ENCODE measurements around the gene HIBCH. TPM values are rescaled to one million over a fixed set of nuclear protein-coding genes. Genes with fewer than 3 reads are reported as not detected.
"Not testable (repeated sequence)": the region's sequence is repeated elsewhere in the genome, so short reads cannot be mapped to it uniquely, and the experiment has no call there.

HIBCH gene
- polyA plus RNA-seq, 1 donor = 30.8 TPM

- no peak for DNase-seq (ENCODE audit: low read depth)
Measured at GRCh38 chr2:190235551-190236075, 84.0 kb downstream of the HIBCH start.

DNA sequence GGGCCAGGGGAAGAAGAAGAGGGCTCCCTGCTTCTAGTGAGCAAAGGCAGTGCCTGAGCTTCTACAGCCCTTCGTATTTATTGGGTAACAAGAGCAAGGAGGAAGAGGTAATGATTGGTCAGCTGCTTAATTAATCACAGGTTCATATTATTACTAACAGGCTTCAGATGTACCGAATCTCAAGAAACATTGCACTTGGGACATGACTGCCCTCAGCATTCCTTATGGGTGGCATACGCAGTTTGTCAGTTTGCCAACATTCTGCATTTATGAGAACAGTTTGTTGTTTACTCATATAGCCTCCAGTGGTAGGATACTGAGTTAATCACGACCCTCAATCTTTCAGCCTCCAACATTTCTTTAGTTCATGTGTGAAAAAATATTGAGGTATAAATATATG, 84.5 kb downstream of the HIBCH start:
- DNase-seq (ENCODE audit: low read depth) = no peak

GRCh38 chr2:190223989-190224388, 95.6 kb downstream of the HIBCH start:
- DNase-seq (ENCODE audit: low read depth) = not testable (repeated sequence)

DNA sequence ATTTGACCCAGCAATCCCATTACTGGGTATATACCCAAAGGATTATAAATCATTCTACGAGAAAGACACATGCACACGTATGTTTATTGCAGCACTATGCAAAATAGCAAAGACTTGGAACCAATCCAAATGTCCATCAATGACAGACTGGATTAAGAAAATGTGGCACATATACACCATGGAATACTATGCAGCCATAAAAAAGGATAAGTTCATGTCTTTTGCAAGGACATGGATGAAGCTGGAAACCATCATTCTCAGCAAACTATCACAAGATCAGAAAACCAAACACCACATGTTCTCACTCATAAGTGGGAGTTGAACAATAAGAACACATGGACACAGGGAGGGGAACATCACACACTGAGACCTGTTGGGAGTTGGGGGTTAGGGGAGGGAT, 96.9 kb downstream of the HIBCH start:
- not testable (repeated sequence) for DNase-seq (ENCODE audit: low read depth)

DNA sequence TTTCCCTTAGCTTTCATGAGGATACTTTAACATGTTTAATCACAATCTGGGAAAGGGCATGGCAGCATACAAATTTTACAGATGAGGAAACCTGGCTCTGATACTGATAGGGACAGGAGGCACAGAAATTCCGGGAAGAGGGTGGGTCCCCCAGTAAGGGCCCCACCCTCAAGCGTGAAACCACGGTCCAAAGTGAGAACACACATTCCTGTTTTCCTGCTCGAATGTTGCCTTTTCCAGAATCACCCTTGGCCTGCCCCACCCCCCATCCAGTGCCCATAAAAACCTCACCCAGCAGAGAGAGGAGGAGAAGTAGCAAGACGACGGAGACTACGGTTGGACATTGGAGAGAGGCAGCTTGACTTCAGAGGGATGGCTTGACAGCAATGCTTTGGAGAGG, 98.2 kb downstream of the HIBCH start:
- DNase-seq (ENCODE audit: low read depth) = no peak

DNA sequence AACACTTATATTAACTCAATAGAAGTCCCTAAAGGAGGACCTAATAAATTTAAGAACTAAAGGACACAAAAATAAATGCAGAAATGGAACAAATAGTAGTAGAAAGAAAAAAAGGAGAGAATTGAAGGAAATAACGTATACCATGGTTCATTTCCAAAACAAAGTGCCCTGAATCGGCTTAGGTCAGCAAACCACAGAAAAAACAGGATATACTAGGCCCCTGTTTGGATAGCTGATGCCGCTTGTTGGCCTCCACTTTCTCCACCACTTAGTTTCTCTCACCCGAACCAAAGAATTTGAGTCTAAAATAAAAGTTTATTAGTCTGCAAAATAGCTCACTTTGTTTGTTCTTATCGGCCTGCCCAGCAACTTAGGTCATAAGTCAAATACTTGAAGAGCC, 100.4 kb downstream of the HIBCH start:
- DNase-seq (ENCODE audit: low read depth) = no peak

GRCh38 chr2:190217616-190218015, 102.0 kb downstream of the HIBCH start:
- no peak for DNase-seq (ENCODE audit: low read depth)

- DNase-seq (ENCODE audit: low read depth) = no peak
Measured at GRCh38 chr2:190216829-190217228, 102.8 kb downstream of the HIBCH start.

DNA sequence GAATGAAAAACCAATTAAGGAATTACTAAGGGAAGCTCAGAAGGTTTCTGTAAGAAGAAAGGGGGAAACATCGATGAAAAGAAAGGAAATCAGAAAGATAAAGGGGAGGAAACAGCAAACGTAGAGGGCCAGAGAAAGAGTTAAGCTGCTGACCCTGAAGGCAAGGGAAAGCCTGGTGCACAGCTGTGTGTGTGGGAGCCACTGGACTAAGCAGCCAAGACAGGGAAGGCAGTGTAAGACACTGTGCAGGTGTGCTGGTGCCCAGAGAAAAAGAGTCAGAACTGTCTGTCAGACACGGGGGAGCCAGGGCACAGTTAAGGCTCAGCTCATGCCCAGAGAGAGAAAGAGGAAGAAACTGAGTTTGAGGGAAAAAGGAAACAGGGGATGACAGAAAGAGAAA, 104.0 kb downstream of the HIBCH start:
- DNase-seq (ENCODE audit: low read depth) = no peak

DNA sequence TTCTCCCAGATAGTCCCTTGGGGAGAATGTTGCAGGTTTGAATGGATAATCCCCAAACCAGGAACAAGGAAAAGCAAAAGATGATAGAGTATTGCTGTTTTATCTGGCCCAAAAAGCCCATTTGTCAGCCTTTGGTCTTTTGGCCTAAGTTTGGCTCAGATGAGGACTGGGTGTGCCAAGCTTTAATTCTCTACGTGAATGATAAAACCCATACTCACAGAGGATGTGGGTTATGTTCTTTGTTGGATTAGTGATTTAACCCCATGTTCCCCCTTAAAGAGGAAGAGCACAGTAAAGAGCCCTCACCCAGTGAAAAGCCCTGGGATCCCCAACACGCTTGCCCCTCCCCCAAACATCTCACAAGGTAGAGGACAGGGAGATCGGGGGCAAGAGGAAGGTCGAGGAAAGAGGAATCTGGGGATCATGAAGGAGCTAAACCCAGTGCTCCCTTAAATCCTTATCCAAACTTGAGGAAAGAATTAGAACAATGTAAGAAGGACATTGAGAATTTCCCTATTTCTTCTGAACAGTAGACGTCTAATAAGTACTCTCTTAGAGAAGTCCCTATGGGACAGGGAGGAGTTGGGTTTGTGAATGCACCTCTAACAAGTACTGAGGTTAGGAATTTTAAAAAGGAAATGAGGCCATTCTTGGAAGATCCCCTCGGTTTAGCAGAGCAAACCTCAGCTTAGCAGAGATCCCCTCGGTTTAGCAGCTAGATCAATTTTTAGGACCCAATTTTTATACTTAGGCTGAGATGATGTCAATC, 105.0 kb downstream of the HIBCH start:
- DNase-seq (ENCODE audit: low read depth) = no peak

- DNase-seq (ENCODE audit: low read depth) = no peak
Measured at GRCh38 chr2:190213441-190214335, 105.9 kb downstream of the HIBCH start.

GRCh38 chr2:190210471-190210870, 109.2 kb downstream of the HIBCH start:
- no peak for DNase-seq (ENCODE audit: low read depth)

DNA sequence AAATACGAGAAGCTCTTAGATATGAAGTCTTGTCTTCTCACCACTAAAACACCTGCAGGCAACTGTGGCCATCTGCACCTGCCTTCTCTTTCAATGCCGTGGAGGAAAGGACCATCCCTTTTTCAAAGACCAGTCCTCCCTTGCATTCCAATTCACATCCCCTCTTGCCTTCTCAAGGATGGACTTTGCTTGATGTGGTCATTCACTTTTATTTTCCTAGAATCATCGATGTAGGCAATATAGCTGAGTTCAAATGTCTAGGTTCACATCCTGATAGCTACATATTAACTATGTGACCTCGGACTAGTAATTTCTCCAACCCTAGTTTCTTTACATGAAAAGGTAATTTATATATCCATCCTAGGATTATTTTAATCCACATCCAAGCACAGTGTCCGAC, 110.1 kb downstream of the HIBCH start:
- no peak for DNase-seq (ENCODE audit: low read depth)

GRCh38 chr2:190207930-190208329, 111.7 kb downstream of the HIBCH start:
- no peak for DNase-seq (ENCODE audit: low read depth)

DNA sequence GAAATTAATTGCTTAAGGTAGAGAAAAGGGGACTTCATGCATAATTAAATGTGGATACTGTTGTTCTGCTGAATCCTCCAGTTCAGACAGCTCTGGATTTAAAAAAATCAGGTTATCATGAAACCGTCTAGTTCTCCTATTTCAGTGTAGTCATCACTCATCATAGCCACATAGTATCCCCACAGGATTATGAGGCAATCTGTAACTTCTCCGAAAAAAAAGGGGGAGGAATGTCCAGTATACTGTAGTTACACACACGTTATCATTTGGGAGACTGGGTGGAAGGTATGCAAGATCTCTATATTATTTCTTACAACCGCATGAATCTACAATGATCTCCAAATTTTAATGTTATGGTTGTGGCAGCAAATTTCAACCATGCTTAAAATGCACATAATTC, 114.0 kb downstream of the HIBCH start:
- no peak for DNase-seq (ENCODE audit: low read depth)

GRCh38 chr2:190202604-190203003, 117.0 kb downstream of the HIBCH start:
- no peak for DNase-seq (ENCODE audit: low read depth)

- no peak for DNase-seq (ENCODE audit: low read depth)
Measured at GRCh38 chr2:190202018-190202417, 117.6 kb downstream of the HIBCH start.

GRCh38 chr2:190200603-190201002, 119.0 kb downstream of the HIBCH start:
- no peak for DNase-seq (ENCODE audit: low read depth)

DNA sequence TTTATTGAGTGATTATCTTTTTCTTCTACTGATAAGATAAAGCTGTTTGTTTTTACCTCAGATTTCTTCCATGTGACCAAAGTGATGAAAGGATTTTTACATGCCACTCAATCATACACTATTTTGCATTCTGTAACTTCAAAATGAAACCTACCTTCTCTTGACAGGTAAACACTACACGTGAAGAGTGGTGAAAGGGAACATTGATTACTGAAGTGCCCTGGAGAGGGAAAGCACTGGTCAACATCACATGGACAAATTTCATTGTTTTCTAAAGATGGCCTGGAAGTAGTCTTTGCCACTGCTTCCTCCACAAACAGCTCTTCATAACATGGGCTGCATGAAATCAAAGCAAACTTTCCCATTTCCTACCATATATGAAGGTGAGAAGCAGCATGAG, 120.1 kb downstream of the HIBCH start:
- no peak for DNase-seq (ENCODE audit: low read depth)

DNA sequence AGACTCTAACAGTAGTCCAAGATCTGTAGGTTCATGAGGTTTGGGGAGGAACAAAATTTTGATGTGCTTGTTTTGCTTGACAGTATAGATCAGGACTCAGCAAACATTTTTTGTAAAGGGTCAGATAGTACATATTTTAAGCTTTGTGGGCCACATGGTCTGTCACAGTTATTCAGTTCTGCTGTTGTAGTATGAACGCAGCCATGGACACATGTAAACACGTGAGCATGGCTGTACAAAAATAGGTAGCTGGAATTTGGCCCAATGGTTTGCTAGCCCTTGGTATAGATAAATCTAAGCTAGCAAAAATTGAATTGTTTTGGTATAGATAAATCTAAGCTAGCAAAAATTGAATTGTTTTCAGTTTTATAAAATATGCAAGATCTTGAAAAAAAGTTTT, 120.5 kb downstream of the HIBCH start:
- no peak for DNase-seq (ENCODE audit: low read depth)

- DNase-seq (ENCODE audit: low read depth) = no peak
Measured at GRCh38 chr2:190197143-190197720, 122.4 kb downstream of the HIBCH start.

DNA sequence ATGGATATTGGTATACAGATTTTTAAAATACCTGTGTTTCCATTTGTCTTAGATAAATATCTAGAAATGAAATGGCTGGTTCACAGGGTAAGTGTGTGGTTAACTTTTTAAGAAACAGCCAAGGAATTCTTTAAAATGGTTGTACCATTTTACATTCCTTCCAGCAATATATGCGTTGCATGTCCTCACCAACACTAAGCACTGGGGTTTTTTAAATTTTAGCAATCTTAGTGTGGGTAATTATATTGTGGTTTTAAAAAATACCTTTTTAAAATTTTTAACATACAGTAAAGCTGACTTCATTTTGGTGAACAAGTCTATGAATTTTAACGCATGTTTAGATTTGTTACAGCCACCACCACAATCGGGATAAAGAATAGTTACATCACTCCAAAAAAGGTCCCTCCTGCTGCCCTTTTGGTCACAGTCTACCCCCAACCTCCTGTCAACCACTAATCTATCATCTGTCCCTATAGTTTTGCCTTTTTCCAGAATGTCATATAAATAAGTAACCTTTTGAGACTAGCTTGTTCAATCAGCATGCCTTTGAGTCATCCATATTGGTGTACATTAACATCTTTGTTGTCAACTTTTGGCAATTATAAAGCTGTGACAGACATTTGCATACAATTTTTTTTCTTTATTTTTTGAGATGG, 129.0 kb downstream of the HIBCH start:
- no peak for DNase-seq (ENCODE audit: low read depth)
